ENCODE results near the gene ANGPTL7. TPM values are rescaled to one million over a fixed set of nuclear protein-coding genes. Genes with fewer than 3 reads are reported as not detected.
"Not testable (repeated sequence)": the region's sequence is repeated elsewhere in the genome, so short reads cannot be mapped to it uniquely, and the experiment has no call there.

The ANGPTL7 gene
- total and polyA plus RNA-seq, 4 donors = 0.30 to 6.1 (median 3.2) TPM

GRCh38 chr1:11179749-11180148 is 9.4 kb upstream of the ANGPTL7 start:
- DNase-seq (ENCODE audit: low read depth in 4 of 6, low spot score in 6 of 6); H3K27me3 ChIP-seq (ENCODE audit: control insufficient read depth, insufficient read depth, low read length); H3K4me3 ChIP-seq (ENCODE audit: low read depth, low read length); H3K9me3 ChIP-seq (ENCODE audit: control insufficient read depth, insufficient read depth, low read length): not testable (repeated sequence)
- Histone ChIP-seq H3K27ac (ENCODE audit: low read depth, low read length) (peak overlapping the region; percentile 26), H3K4me1 (ENCODE audit: control insufficient read depth, insufficient read depth, low read length) (peaks cover 26% of the 10 kb centered on the region), H3K36me3 (ENCODE audit: control insufficient read depth, insufficient read depth, low read length) (peaks cover 19% of the 10 kb centered on the region)
- 100% methylated on average over 1 of the region's 3 CpGs for WGBS (ENCODE audit: insufficient coverage)

- no peak overlapping the region for H3K4me3 ChIP-seq (ENCODE audit: low read depth, low read length)
- H3K27ac ChIP-seq (ENCODE audit: low read depth, low read length) = peak overlapping the region; percentile 51
- H3K27me3 ChIP-seq (ENCODE audit: control insufficient read depth, insufficient read depth, low read length) = no peaks in the 10 kb centered on the region
- peaks cover 26% of the 10 kb centered on the region for H3K4me1 ChIP-seq (ENCODE audit: control insufficient read depth, insufficient read depth, low read length)
- peaks cover 21% of the 10 kb centered on the region for H3K36me3 ChIP-seq (ENCODE audit: control insufficient read depth, insufficient read depth, low read length)
- no peak for DNase-seq (ENCODE audit: low read depth in 4 of 6, low spot score in 6 of 6)
- H3K9me3 ChIP-seq (ENCODE audit: control insufficient read depth, insufficient read depth, low read length) = no peaks in the 10 kb centered on the region
These were observed 8.8 kb upstream of the ANGPTL7 start for GRCh38 chr1:11180342-11180744.

GRCh38 chr1:11182884-11183283 is 6.3 kb upstream of the ANGPTL7 start:
- Histone ChIP-seq H3K4me3 (ENCODE audit: low read depth, low read length) (no peak overlapping the region), H3K27me3 (ENCODE audit: control insufficient read depth, insufficient read depth, low read length) (no peaks in the 10 kb centered on the region), H3K4me1 (ENCODE audit: control insufficient read depth, insufficient read depth, low read length) (peaks cover 30% of the 10 kb centered on the region), H3K36me3 (ENCODE audit: control insufficient read depth, insufficient read depth, low read length) (peaks cover 12% of the 10 kb centered on the region), H3K9me3 (ENCODE audit: control insufficient read depth, insufficient read depth, low read length) (no peaks in the 10 kb centered on the region), H3K27ac (ENCODE audit: low read depth, low read length) (no peak overlapping the region)
- DNase-seq (ENCODE audit: low read depth in 4 of 6, low spot score in 6 of 6) = peak in 1 of 6 donors; percentile 53
- 80% methylated on average over 3 of the region's 3 CpGs for WGBS (ENCODE audit: insufficient coverage)

- no peak overlapping the region for H3K4me3 ChIP-seq (ENCODE audit: low read depth, low read length)
- H3K36me3 ChIP-seq (ENCODE audit: control insufficient read depth, insufficient read depth, low read length) = peaks cover 18% of the 10 kb centered on the region
- H3K9me3 ChIP-seq (ENCODE audit: control insufficient read depth, insufficient read depth, low read length) = no peaks in the 10 kb centered on the region
- WGBS (ENCODE audit: insufficient coverage) = 80% methylated on average over 1 of the region's 1 CpG
- no peaks in the 10 kb centered on the region for H3K27me3 ChIP-seq (ENCODE audit: control insufficient read depth, insufficient read depth, low read length)
- no peak for DNase-seq (ENCODE audit: low read depth in 4 of 6, low spot score in 6 of 6)
- peaks cover 34% of the 10 kb centered on the region for H3K4me1 ChIP-seq (ENCODE audit: control insufficient read depth, insufficient read depth, low read length)
- H3K27ac ChIP-seq (ENCODE audit: low read depth, low read length) = no peak overlapping the region
These were observed 4.2 kb upstream of the ANGPTL7 start for GRCh38 chr1:11184973-11185372.

GRCh38 chr1:11187000-11187399 is 2.2 kb upstream of the ANGPTL7 start:
- no CpG with 5 or more reads among the region's 3 CpGs for WGBS (ENCODE audit: insufficient coverage)

GRCh38 chr1:11187494-11187893 is 1.7 kb upstream of the ANGPTL7 start:
- Histone ChIP-seq H3K4me3 (ENCODE audit: low read depth, low read length) (no peak overlapping the region), H3K27ac (ENCODE audit: low read depth, low read length) (peak overlapping the region; percentile 86), H3K9me3 (ENCODE audit: control insufficient read depth, insufficient read depth, low read length) (no peaks in the 10 kb centered on the region), H3K27me3 (ENCODE audit: control insufficient read depth, insufficient read depth, low read length) (no peaks in the 10 kb centered on the region), H3K36me3 (ENCODE audit: control insufficient read depth, insufficient read depth, low read length) (peaks cover 29% of the 10 kb centered on the region), H3K4me1 (ENCODE audit: control insufficient read depth, insufficient read depth, low read length) (peaks cover 34% of the 10 kb centered on the region)
- DNase-seq (ENCODE audit: low read depth in 4 of 6, low spot score in 6 of 6) = peak in 1 of 6 donors; percentile 53
- whole genome bisulfite sequencing (ENCODE audit: insufficient coverage) = 69% methylated on average over 2 of the region's 2 CpGs

More at GRCh38 chr1:11187000-11187399, 2.2 kb upstream of the ANGPTL7 start:
- no peaks in the 10 kb centered on the region for H3K27me3 ChIP-seq (ENCODE audit: control insufficient read depth, insufficient read depth, low read length)
- H3K4me1 ChIP-seq (ENCODE audit: control insufficient read depth, insufficient read depth, low read length) = peaks cover 34% of the 10 kb centered on the region
- DNase-seq (ENCODE audit: low read depth in 4 of 6, low spot score in 6 of 6) = no peak
- H3K27ac ChIP-seq (ENCODE audit: low read depth, low read length) = peak overlapping the region; percentile 86
- H3K9me3 ChIP-seq (ENCODE audit: control insufficient read depth, insufficient read depth, low read length) = no peaks in the 10 kb centered on the region
- H3K36me3 ChIP-seq (ENCODE audit: control insufficient read depth, insufficient read depth, low read length) = peaks cover 24% of the 10 kb centered on the region
- H3K4me3 ChIP-seq (ENCODE audit: low read depth, low read length) = no peak overlapping the region

- DNase-seq (ENCODE audit: low read depth in 4 of 6, low spot score in 6 of 6) = peak in 2 of 6 donors; percentile 65 to 74
- H3K9me3 ChIP-seq (ENCODE audit: control insufficient read depth, insufficient read depth, low read length) = no peaks in the 10 kb centered on the region
- peak overlapping the region; percentile 86 for H3K27ac ChIP-seq (ENCODE audit: low read depth, low read length)
- H3K36me3 ChIP-seq (ENCODE audit: control insufficient read depth, insufficient read depth, low read length) = peaks cover 34% of the 10 kb centered on the region
- no peak overlapping the region for H3K4me3 ChIP-seq (ENCODE audit: low read depth, low read length)
- peaks cover 34% of the 10 kb centered on the region for H3K4me1 ChIP-seq (ENCODE audit: control insufficient read depth, insufficient read depth, low read length)
- no peaks in the 10 kb centered on the region for H3K27me3 ChIP-seq (ENCODE audit: control insufficient read depth, insufficient read depth, low read length)
- WGBS (ENCODE audit: insufficient coverage) = 29% methylated on average over 2 of the region's 2 CpGs
These were observed 1.2 kb upstream of the ANGPTL7 start for GRCh38 chr1:11187931-11188330.

- no peaks in the 10 kb centered on the region for H3K27me3 ChIP-seq (ENCODE audit: control insufficient read depth, insufficient read depth, low read length)
- peaks cover 34% of the 10 kb centered on the region for H3K4me1 ChIP-seq (ENCODE audit: control insufficient read depth, insufficient read depth, low read length)
- DNase-seq (ENCODE audit: low read depth in 4 of 6, low spot score in 6 of 6) = no peak
- peak overlapping the region; percentile 86 for H3K27ac ChIP-seq (ENCODE audit: low read depth, low read length)
- no peaks in the 10 kb centered on the region for H3K9me3 ChIP-seq (ENCODE audit: control insufficient read depth, insufficient read depth, low read length)
- 60% methylated on average over 1 of the region's 1 CpG for WGBS (ENCODE audit: insufficient coverage)
- H3K4me3 ChIP-seq (ENCODE audit: low read depth, low read length) = no peak overlapping the region
- H3K36me3 ChIP-seq (ENCODE audit: control insufficient read depth, insufficient read depth, low read length) = peaks cover 38% of the 10 kb centered on the region
These were observed 774 bp upstream of the ANGPTL7 start for GRCh38 chr1:11188381-11188780.

- Histone ChIP-seq H3K27me3 (ENCODE audit: control insufficient read depth, insufficient read depth, low read length) (no peaks in the 10 kb centered on the region), H3K4me3 (ENCODE audit: low read depth, low read length) (no peak overlapping the region), H3K9me3 (ENCODE audit: control insufficient read depth, insufficient read depth, low read length) (no peaks in the 10 kb centered on the region), H3K36me3 (ENCODE audit: control insufficient read depth, insufficient read depth, low read length) (peaks cover 39% of the 10 kb centered on the region), H3K4me1 (ENCODE audit: control insufficient read depth, insufficient read depth, low read length) (peaks cover 13% of the 10 kb centered on the region), H3K27ac (ENCODE audit: low read depth, low read length) (no peak overlapping the region)
- 95% methylated on average over 11 of the region's 11 CpGs for WGBS (ENCODE audit: insufficient coverage)
- no peak for DNase-seq (ENCODE audit: low read depth in 4 of 6, low spot score in 6 of 6)
These were observed 4.2 kb downstream of the ANGPTL7 start for GRCh38 chr1:11193376-11193775.

- DNase-seq (ENCODE audit: low read depth in 4 of 6, low spot score in 6 of 6) = no peak
- H3K4me1 ChIP-seq (ENCODE audit: control insufficient read depth, insufficient read depth, low read length) = peaks cover 12% of the 10 kb centered on the region
- no peak overlapping the region for H3K27ac ChIP-seq (ENCODE audit: low read depth, low read length)
- H3K27me3 ChIP-seq (ENCODE audit: control insufficient read depth, insufficient read depth, low read length) = no peaks in the 10 kb centered on the region
- H3K4me3 ChIP-seq (ENCODE audit: low read depth, low read length) = no peak overlapping the region
- H3K9me3 ChIP-seq (ENCODE audit: control insufficient read depth, insufficient read depth, low read length) = no peaks in the 10 kb centered on the region
- peaks cover 39% of the 10 kb centered on the region for H3K36me3 ChIP-seq (ENCODE audit: control insufficient read depth, insufficient read depth, low read length)
- WGBS (ENCODE audit: insufficient coverage) = 100% methylated on average over 3 of the region's 14 CpGs
These were observed 5.4 kb downstream of the ANGPTL7 start for GRCh38 chr1:11194407-11195176.

Measured in spinal cord (tissue), 10 donors.